ENCODE measurements around the gene CRTAC1. TPM values are rescaled to one million over a fixed set of nuclear protein-coding genes. Genes with fewer than 3 reads are reported as not detected.

Gene CRTAC1
- polyA plus RNA-seq, 1 of the 3 experiments (the other 2 are of a cell fraction): 0.05 TPM

GRCh38 chr10:97948822-97949221, 81.6 kb downstream of the CRTAC1 start:
- H3K9me2 ChIP-seq: no peaks in the 10 kb centered on the region
- H3K27ac ChIP-seq (ENCODE audit: low read depth in 2 of 2, low read length in 1 of 2): no peak overlapping the region
- no peak for TF ChIP-seq MAX (IDR thresholded peaks at IDR 0.05; ENCODE audit: low read depth)
- no peak for TF ChIP-seq MEF2A (IDR thresholded peaks at IDR 0.05; ENCODE audit: borderline replicate concordance, low read depth)
- TF ChIP-seq TAF1 (IDR thresholded peaks at IDR 0.05; ENCODE audit: borderline replicate concordance, low read depth, low read length): no peak
- no peak for TF ChIP-seq PBX3 (IDR thresholded peaks at IDR 0.05)
- TF ChIP-seq RAD21 (IDR thresholded peaks at IDR 0.05; ENCODE audit: low read length): no peak
- TF ChIP-seq YY1 (IDR thresholded peaks at IDR 0.05; ENCODE audit: low read depth): no peak
- no peak for TF ChIP-seq ZBTB33 (IDR thresholded peaks at IDR 0.05; ENCODE audit: borderline replicate concordance, low read depth)
- no peak for TF ChIP-seq JUND (IDR thresholded peaks at IDR 0.05)
- TF ChIP-seq USF2 (IDR thresholded peaks at IDR 0.05; ENCODE audit: borderline replicate concordance, low read depth, low read length): no peak
- no peak for TF ChIP-seq USF1 (IDR thresholded peaks at IDR 0.05; ENCODE audit: borderline replicate concordance, low read depth)
- no peak for TF ChIP-seq RCOR1 (IDR thresholded peaks at IDR 0.05; ENCODE audit: low read length)
- no peak for TF ChIP-seq RXRA (IDR thresholded peaks at IDR 0.05; ENCODE audit: borderline replicate concordance, low read depth)
- TF ChIP-seq FOSL2 (IDR thresholded peaks at IDR 0.05; ENCODE audit: borderline replicate concordance, low read depth): no peak
- TF ChIP-seq GABPA (IDR thresholded peaks at IDR 0.05; ENCODE audit: low read depth): no peak
- no peak for TF ChIP-seq EZH2phosphoT487 (IDR thresholded peaks at IDR 0.05; ENCODE audit: borderline replicate concordance, low read depth)
- TF ChIP-seq FOXM1 (IDR thresholded peaks at IDR 0.05; ENCODE audit: low read depth): no peak
- no peak for TF ChIP-seq RFX5 (IDR thresholded peaks at IDR 0.05; ENCODE audit: low read length)
- TF ChIP-seq TCF12 (IDR thresholded peaks at IDR 0.05): no peak
- no peak for TF ChIP-seq ELF1 (IDR thresholded peaks at IDR 0.05)
- TF ChIP-seq SIN3A (IDR thresholded peaks at IDR 0.05; ENCODE audit: borderline replicate concordance, low read depth, low read length): no peak
- H3K4me1 ChIP-seq (ENCODE audit: control insufficient read depth in 1 of 2, insufficient read depth in 2 of 2, low read depth in 1 of 2, low read length in 1 of 2): no peaks in the 10 kb centered on the region
- H3K36me3 ChIP-seq (replicated peaks in 1 of 2; ENCODE audit: control insufficient read depth in 1 of 2, insufficient read depth in 2 of 2, low read length in 1 of 2): no peaks in the 10 kb centered on the region
- H3K9ac ChIP-seq: no peak overlapping the region
- no peaks in the 10 kb centered on the region for H4K20me1 ChIP-seq (ENCODE audit: insufficient read depth)
- ChIA-PET CTCF (interaction anchor here (1.1 kb wide), 1 partner anchor 360 kb away, joined by 3 read pairs; no protein-coding TSS in a partner anchor), POLR2A (no interaction called here)
- DNase-seq: no peak
- H2AFZ ChIP-seq (ENCODE audit: low read depth): no peak overlapping the region
- no peaks in the 10 kb centered on the region for H3K9me3 ChIP-seq
- H3K4me3 ChIP-seq (ENCODE audit: low read depth in 2 of 2, low read length in 1 of 2): no peak overlapping the region
- WGBS (ENCODE audit: low lambda C conversion rate): 66% methylated on average over 4 of the region's 4 CpGs
- no peak overlapping the region for H3K4me2 ChIP-seq
- H3K27me3 ChIP-seq (ENCODE audit: insufficient read depth): no peaks in the 10 kb centered on the region
- no peaks in the 10 kb centered on the region for H3F3A ChIP-seq (replicated peaks; ENCODE audit: insufficient read depth)
- H3K79me2 ChIP-seq (ENCODE audit: insufficient read depth): no peaks in the 10 kb centered on the region
